Suprapubic skin (tissue), 4 donors: ENCODE data around the gene MIB2. TPM values are rescaled to one million over a fixed set of nuclear protein-coding genes. Genes with fewer than 3 reads are reported as not detected.
"Not testable (repeated sequence)": the region's sequence is repeated elsewhere in the genome, so short reads cannot be mapped to it uniquely, and the experiment has no call there.

Source experiments
- DNase-seq, 2 donors: peaks; one replicate each; pipeline ENCODE4 v3.0.0-alpha.2; 2019; ENCODE audit warnings: low spot score in 2 of 2
- H3K27ac ChIP-seq: fragments of 200-600 bp; sonication (generic); one replicate; pipeline ENCODE4 v1.5.1; 2019
- H3K27me3 ChIP-seq: fragments of 200-600 bp; sonication (generic); one replicate; pipeline ENCODE4 v1.5.1; 2019
- H3K36me3 ChIP-seq: fragments of 200-600 bp; sonication (generic); one replicate; pipeline ENCODE4 v1.5.1; 2019
- H3K4me1 ChIP-seq: fragments of 200-600 bp; sonication (generic); one replicate; pipeline ENCODE4 v1.5.1; 2019
- H3K4me3 ChIP-seq: fragments of 200-600 bp; sonication (generic); one replicate; pipeline ENCODE4 v1.5.1; 2019; ENCODE audit warnings: mild to moderate bottlenecking
- H3K9me3 ChIP-seq: fragments of 200-600 bp; sonication (generic); one replicate; pipeline ENCODE4 v1.5.1; 2019
- POLR2A ChIP-seq, 2 donors: fragments of 450-650 bp; IDR thresholded peaks; one replicate each; pipeline ENCODE4 v1.6.1; 2017; ENCODE audit warnings: antibody characterized with exemption in 2 of 2, mild to moderate bottlenecking in 2 of 2, moderate library complexity in 2 of 2
- POLR2AphosphoS5 ChIP-seq, 3 donors: sonication (generic); formaldehyde crosslinking; IDR thresholded peaks; one replicate each; pipeline ENCODE4 v1.6.1; 2017; ENCODE audit warnings: antibody characterized with exemption in 3 of 3
- WGBS: methylation state at CpG from one replicate; pipeline ENCODE4 v1.1.5; 2018; 5-methylcytosine and 5-hydroxymethylcytosine counted together
- total RNA-seq, 4 donors: library from RNA; depleted of rRNA; stranded (reverse); fragments of >200 nt; gene quantifications; one replicate each; pipeline ENCODE4 v1.1.0, GENCODE V29; 2016
- TF ChIP-seq, protein P1 (sequence below), 2 donors: fragments of 200-600 bp in 1 of 2; fragments of 450-650 bp in 1 of 2; sonication (generic) in 1 of 2; IDR thresholded peaks; one replicate each; pipeline ENCODE4 v1.5.1; 2016 to 2019; ENCODE audit warnings: antibody characterized with exemption in 2 of 2, mild to moderate bottlenecking in 1 of 2, moderate library complexity in 1 of 2

The MIB2 gene
- total RNA-seq, 4 donors from 2014 or later = 131 to 212 (median 154) TPM

DNA sequence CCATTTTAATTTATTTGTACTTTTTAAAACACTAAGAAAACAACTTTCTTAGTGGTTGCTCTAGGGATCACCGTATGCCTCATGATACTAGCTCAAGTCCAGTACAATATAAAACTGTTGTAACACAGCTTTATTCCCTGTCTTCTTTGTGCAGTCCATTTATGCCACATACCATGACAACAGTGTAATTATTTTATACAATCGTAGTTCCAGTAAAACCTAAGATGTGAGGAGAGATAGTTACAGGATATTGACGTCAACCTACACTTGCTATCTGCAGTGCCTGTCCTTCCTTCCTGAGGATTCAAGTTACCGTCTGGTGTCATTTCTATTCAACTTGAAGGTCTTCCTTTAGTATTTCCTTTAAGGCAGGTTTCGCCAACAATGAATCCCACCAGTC lies 31.0 kb downstream of the MIB2 start:
- not testable (repeated sequence) for H3K9me3 ChIP-seq, H3K27ac ChIP-seq, H3K4me3 ChIP-seq, H3K4me1 ChIP-seq, DNase-seq, H3K27me3 ChIP-seq
- 92% methylated on average over 5 of the region's 5 CpGs for WGBS
- H3K36me3 ChIP-seq = peaks cover 45% of the 10 kb centered on the region

GRCh38 chr1:1647567-1648241 lies 32.4 kb downstream of the MIB2 start:
- H3K4me3 ChIP-seq, H3K27ac ChIP-seq, H3K9me3 ChIP-seq, H3K27me3 ChIP-seq, H3K4me1 ChIP-seq: not testable (repeated sequence)
- peak in 1 of 2 donors; percentile 41 for DNase-seq
- H3K36me3 ChIP-seq = peaks cover 59% of the 10 kb centered on the region
- 92% methylated on average over 17 of the region's 17 CpGs for WGBS

- DNase-seq = peak in 1 of 2 donors; percentile 54
- not testable (repeated sequence) for H3K27me3 ChIP-seq, H3K27ac ChIP-seq, H3K4me3 ChIP-seq, H3K4me1 ChIP-seq, H3K9me3 ChIP-seq
- WGBS = 93% methylated on average over 11 of the region's 11 CpGs
- H3K36me3 ChIP-seq = peaks cover 64% of the 10 kb centered on the region
These were observed 33.0 kb downstream of the MIB2 start for GRCh38 chr1:1648265-1648664.

DNA sequence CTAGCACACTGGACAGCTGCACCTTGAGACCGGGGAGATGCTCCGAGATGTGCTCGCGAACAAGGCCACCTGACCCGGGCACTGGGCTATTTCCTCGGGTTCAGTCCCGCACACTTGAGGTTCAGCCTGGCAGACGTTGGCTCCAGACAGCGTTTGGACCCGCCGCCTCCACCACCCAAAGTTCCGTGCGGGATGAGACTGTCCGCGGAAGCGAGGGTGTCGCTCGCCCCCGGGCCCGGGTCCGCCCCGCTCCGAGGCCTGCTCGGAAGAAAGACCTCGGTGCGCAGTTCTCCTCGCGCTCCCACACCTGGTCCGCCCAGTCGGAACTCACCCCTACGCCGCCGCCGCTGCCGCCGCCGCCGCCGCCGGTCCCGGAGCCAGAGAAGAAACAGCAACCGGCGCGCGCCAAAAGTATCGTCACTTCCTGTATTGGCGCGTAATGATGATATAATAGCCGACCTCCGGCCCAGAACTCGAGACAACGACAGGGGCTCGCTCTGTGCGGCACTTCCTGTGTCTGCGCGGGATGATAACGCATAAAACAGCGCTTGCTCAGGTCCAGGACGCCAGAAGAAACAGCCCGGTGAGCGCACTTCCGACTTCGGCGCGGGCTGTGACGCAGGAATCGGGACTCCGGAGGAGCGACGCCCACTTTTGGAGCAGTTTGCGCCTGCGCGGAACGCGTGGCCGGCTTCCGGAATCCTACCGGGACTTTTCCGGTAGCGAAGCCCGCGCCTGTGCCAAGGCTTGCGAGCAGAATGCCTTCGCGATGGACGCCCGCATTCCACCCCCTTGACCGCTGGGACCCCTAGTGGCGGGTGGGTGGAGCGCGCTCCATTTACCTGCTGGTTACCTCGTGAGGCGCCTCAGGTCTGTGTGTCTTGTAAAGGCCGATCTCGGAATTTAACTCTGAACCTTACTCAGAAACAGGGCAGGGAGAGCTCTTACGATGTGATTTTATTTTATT lies 43.6 kb downstream of the MIB2 start, which contains the start of gene CDK11B:
Gene CDK11B, minus strand, starts transcription at position 422 of the 967 bp plus-strand sequence. CDS start 1,519 bp downstream, outside the sequence.
- peak within 1 kb of the TSS; percentile 83 for H3K4me3 ChIP-seq
- WGBS = under 1% methylated on average over 23 of the region's 96 CpGs
- peaks cover 24% of the 10 kb centered on the region for H3K36me3 ChIP-seq
- TF ChIP-seq POLR2AphosphoS5 (IDR thresholded peaks at IDR 0.05) = peak; percentile 23 to 87 (median 79)
- TF ChIP-seq POLR2A (IDR thresholded peaks at IDR 0.05) = peak in 1 of 2 donors; percentile 60
- TF ChIP-seq, protein P1, sequence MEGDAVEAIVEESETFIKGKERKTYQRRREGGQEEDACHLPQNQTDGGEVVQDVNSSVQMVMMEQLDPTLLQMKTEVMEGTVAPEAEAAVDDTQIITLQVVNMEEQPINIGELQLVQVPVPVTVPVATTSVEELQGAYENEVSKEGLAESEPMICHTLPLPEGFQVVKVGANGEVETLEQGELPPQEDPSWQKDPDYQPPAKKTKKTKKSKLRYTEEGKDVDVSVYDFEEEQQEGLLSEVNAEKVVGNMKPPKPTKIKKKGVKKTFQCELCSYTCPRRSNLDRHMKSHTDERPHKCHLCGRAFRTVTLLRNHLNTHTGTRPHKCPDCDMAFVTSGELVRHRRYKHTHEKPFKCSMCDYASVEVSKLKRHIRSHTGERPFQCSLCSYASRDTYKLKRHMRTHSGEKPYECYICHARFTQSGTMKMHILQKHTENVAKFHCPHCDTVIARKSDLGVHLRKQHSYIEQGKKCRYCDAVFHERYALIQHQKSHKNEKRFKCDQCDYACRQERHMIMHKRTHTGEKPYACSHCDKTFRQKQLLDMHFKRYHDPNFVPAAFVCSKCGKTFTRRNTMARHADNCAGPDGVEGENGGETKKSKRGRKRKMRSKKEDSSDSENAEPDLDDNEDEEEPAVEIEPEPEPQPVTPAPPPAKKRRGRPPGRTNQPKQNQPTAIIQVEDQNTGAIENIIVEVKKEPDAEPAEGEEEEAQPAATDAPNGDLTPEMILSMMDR (IDR thresholded peaks at IDR 0.05) = peak in 1 of 2 donors; percentile 23
- peaks cover 21% of the 10 kb centered on the region for H3K4me1 ChIP-seq
- DNase-seq = peak; percentile 93 to 96
- not testable (repeated sequence) for H3K27me3 ChIP-seq, H3K9me3 ChIP-seq
- H3K27ac ChIP-seq = peak within 1 kb of the TSS; percentile 100

DNA sequence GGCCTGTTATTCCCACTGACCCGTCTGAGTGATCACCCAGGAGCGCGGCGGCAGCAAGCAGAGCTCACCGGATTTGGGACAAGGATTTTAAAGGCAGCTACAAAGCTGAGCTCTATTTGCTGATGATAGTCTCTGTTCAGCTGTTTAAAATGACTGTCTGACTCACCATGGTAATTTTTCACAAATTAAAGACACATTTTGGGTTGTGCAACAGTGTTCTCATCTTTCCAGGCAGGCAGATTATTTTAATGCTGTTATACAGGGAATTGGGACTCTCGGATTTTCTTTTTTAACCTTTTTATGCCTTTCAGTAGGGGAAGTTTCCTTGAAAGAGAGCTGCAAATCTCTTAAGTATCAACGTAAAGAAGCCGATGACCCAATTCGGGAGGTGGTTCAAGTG lies 47.1 kb downstream of the MIB2 start:
- Histone ChIP-seq H3K27ac (peak overlapping the region; percentile 68), H3K4me1 (peaks cover 15% of the 10 kb centered on the region), H3K36me3 (peaks cover 22% of the 10 kb centered on the region)
- H3K9me3 ChIP-seq, H3K27me3 ChIP-seq, H3K4me3 ChIP-seq, DNase-seq: not testable (repeated sequence)
- WGBS = 53% methylated on average over 7 of the region's 9 CpGs

DNA sequence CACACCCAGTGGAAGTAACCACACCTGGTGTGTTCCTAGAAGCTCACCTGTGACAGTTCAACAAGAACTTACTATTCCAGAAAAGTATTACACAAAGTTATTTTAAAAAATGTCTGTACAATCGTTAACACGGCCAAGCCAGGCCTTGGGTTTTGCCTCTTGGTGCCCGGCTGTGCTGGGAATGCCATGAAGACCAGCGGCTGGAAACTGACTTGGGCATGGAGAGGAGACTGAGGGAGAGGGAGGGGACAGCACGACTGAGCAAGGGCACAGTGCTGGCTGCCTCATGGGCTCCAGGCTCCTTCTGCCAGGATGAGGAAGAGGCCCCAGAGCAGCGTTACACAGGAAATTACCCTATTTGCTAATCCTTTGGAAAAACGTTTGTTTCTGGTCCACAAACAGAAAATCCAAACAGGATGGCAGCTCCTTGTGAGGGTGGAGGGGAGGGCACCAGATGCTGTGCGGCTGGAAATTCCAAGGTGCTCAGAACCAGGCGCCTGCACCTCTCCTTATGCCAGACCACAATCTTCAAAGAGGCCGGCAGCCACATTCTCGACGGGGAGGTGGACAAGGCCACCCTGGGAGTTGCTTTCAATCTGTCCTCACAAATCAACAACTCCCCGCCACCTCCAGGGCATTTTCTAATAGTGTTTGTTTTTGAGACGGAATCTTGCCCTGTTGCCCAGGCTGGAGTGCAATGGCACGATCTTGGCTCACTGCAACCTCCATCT lies 47.7 kb downstream of the MIB2 start:
- H3K36me3 ChIP-seq = peaks cover 25% of the 10 kb centered on the region
- not testable (repeated sequence) for H3K9me3 ChIP-seq, H3K27me3 ChIP-seq, H3K4me3 ChIP-seq
- 54% methylated on average over 15 of the region's 15 CpGs for WGBS
- peaks cover 12% of the 10 kb centered on the region for H3K4me1 ChIP-seq
- peak in 1 of 2 donors; percentile 75 for DNase-seq
- peak overlapping the region; percentile 68 for H3K27ac ChIP-seq

GRCh38 chr1:1664318-1664717 lies 49.0 kb downstream of the MIB2 start:
- DNase-seq, H3K27me3 ChIP-seq, H3K4me3 ChIP-seq, H3K27ac ChIP-seq, H3K9me3 ChIP-seq: not testable (repeated sequence)
- peaks cover 33% of the 10 kb centered on the region for H3K36me3 ChIP-seq
- 50% methylated on average over 1 of the region's 11 CpGs for WGBS
- H3K4me1 ChIP-seq = peaks cover 11% of the 10 kb centered on the region
